Memory B cell (primary cell): Measurements from ENCODE around the gene F11.
"Not testable (repeated sequence)": the region's sequence is repeated elsewhere in the genome, so short reads cannot be mapped to it uniquely, and the experiment has no call there.

ENCODE experiments used
- ATAC-seq: fragments of 150-1000 bp; cut with Tn5 transposase; 2 replicates; pipeline ENCODE4 v1.10.0; 2021; ENCODE audit warnings: low read depth, mild to moderate bottlenecking, moderate library complexity
- DNase-seq, 2 donors: peaks; one replicate each; pipeline ENCODE4 v3.0.0; 2022; ENCODE audit warnings: low spot score in 2 of 2
- H3K27ac Mint-ChIP-seq: one replicate; pipeline ENCODE4 v1.8.0; 2022; ENCODE audit warnings: mild to moderate bottlenecking, moderate library complexity, mixed read lengths
- H3K27me3 Mint-ChIP-seq: one replicate; pipeline ENCODE4 v1.8.0; 2022; ENCODE audit warnings: mixed read lengths
- H3K36me3 Mint-ChIP-seq: one replicate; pipeline ENCODE4 v1.8.0; 2022; ENCODE audit warnings: mild to moderate bottlenecking, mixed read lengths
- H3K4me1 Mint-ChIP-seq: one replicate; pipeline ENCODE4 v1.8.0; 2022; ENCODE audit warnings: mixed read lengths
- H3K4me3 Mint-ChIP-seq: one replicate; pipeline ENCODE4 v1.8.0; 2022; ENCODE audit warnings: mild to moderate bottlenecking, moderate library complexity, mixed read lengths
- H3K9me3 Mint-ChIP-seq: one replicate; pipeline ENCODE4 v1.8.0; 2022; ENCODE audit warnings: mixed read lengths

F11 gene

GRCh38 chr4:186265250-186265649 is 739 bp upstream of the F11 start:
- H3K36me3 Mint-ChIP-seq, DNase-seq, H3K9me3 Mint-ChIP-seq, H3K27ac Mint-ChIP-seq, H3K4me1 Mint-ChIP-seq, ATAC-seq, H3K27me3 Mint-ChIP-seq, H3K4me3 Mint-ChIP-seq: not testable (repeated sequence)

- no peaks in the 10 kb centered on the region for H3K36me3 Mint-ChIP-seq
- peaks cover 7% of the 10 kb centered on the region for H3K27me3 Mint-ChIP-seq
- no peak overlapping the region for H3K27ac Mint-ChIP-seq
- no peak for ATAC-seq
- H3K9me3 Mint-ChIP-seq, result peaks cover 1% of the 10 kb centered on the region
- H3K4me3 Mint-ChIP-seq, result no peak overlapping the region
- DNase-seq, result no peak
- no peaks in the 10 kb centered on the region for H3K4me1 Mint-ChIP-seq
Observed at GRCh38 chr4:186266729-186267456, 904 bp downstream of the F11 start.

GRCh38 chr4:186271081-186271678 is 5.2 kb downstream of the F11 start:
- ATAC-seq (no peak), DNase-seq (no peak)
- Mint-ChIP-seq H3K27me3 (peaks cover 6% of the 10 kb centered on the region), H3K4me3 (no peak overlapping the region), H3K36me3 (no peaks in the 10 kb centered on the region), H3K27ac (no peak overlapping the region), H3K9me3 (peaks cover 1% of the 10 kb centered on the region), H3K4me1 (no peaks in the 10 kb centered on the region)

GRCh38 chr4:186272699-186273391 is 6.9 kb downstream of the F11 start:
- peaks cover 3% of the 10 kb centered on the region for H3K27me3 Mint-ChIP-seq
- H3K36me3 Mint-ChIP-seq, result no peaks in the 10 kb centered on the region
- no peak for DNase-seq
- ATAC-seq, result no peak
- no peak overlapping the region for H3K27ac Mint-ChIP-seq
- no peaks in the 10 kb centered on the region for H3K4me1 Mint-ChIP-seq
- peaks cover 1% of the 10 kb centered on the region for H3K9me3 Mint-ChIP-seq
- no peak overlapping the region for H3K4me3 Mint-ChIP-seq

GRCh38 chr4:186273392-186273789 is 7.4 kb downstream of the F11 start:
- H3K27me3 Mint-ChIP-seq, H3K9me3 Mint-ChIP-seq, H3K36me3 Mint-ChIP-seq, ATAC-seq, H3K4me3 Mint-ChIP-seq, DNase-seq, H3K4me1 Mint-ChIP-seq, H3K27ac Mint-ChIP-seq: not testable (repeated sequence)

GRCh38 chr4:186283311-186283710 is 17.3 kb downstream of the F11 start:
- Mint-ChIP-seq H3K9me3 (no peaks in the 10 kb centered on the region), H3K4me3 (no peak overlapping the region), H3K4me1 (no peaks in the 10 kb centered on the region), H3K27me3 (peaks cover 4% of the 10 kb centered on the region), H3K36me3 (no peaks in the 10 kb centered on the region), H3K27ac (no peak overlapping the region)
- DNase-seq (no peak), ATAC-seq (no peak)

- DNase-seq (no peak), ATAC-seq (no peak)
- Mint-ChIP-seq H3K27ac (no peak overlapping the region), H3K9me3 (no peaks in the 10 kb centered on the region), H3K27me3 (peaks cover 4% of the 10 kb centered on the region), H3K4me3 (no peak overlapping the region), H3K4me1 (no peaks in the 10 kb centered on the region), H3K36me3 (no peaks in the 10 kb centered on the region)
Observed at GRCh38 chr4:186285147-186285546, 19.2 kb downstream of the F11 start.

GRCh38 chr4:186286581-186286980 is 20.6 kb downstream of the F11 start:
- no peak for DNase-seq
- no peaks in the 10 kb centered on the region for H3K4me1 Mint-ChIP-seq

GRCh38 chr4:186291256-186291890 is 25.4 kb downstream of the F11 start:
- peaks cover 6% of the 10 kb centered on the region for H3K27me3 Mint-ChIP-seq

More at GRCh38 chr4:186286581-186286980, 20.6 kb downstream of the F11 start:
- H3K36me3 Mint-ChIP-seq, result no peaks in the 10 kb centered on the region
- no peak overlapping the region for H3K4me3 Mint-ChIP-seq
- peaks cover 4% of the 10 kb centered on the region for H3K27me3 Mint-ChIP-seq
- H3K9me3 Mint-ChIP-seq, result no peaks in the 10 kb centered on the region
- H3K27ac Mint-ChIP-seq, result no peak overlapping the region
- no peak for ATAC-seq

GRCh38 chr4:186294160-186294559 is 28.2 kb downstream of the F11 start:
- peaks cover 3% of the 10 kb centered on the region for H3K9me3 Mint-ChIP-seq
- no peak overlapping the region for H3K27ac Mint-ChIP-seq
- DNase-seq (no peak), ATAC-seq (no peak)
- peaks cover 9% of the 10 kb centered on the region for H3K27me3 Mint-ChIP-seq
- peaks cover 4% of the 10 kb centered on the region for H3K4me1 Mint-ChIP-seq
- H3K36me3 Mint-ChIP-seq, result no peaks in the 10 kb centered on the region
- no peak overlapping the region for H3K4me3 Mint-ChIP-seq

More at GRCh38 chr4:186291256-186291890, 25.4 kb downstream of the F11 start:
- no peaks in the 10 kb centered on the region for H3K4me1 Mint-ChIP-seq
- DNase-seq (no peak), ATAC-seq (no peak)
- H3K36me3 Mint-ChIP-seq, result no peaks in the 10 kb centered on the region
- no peak overlapping the region for H3K4me3 Mint-ChIP-seq
- no peaks in the 10 kb centered on the region for H3K9me3 Mint-ChIP-seq
- H3K27ac Mint-ChIP-seq, result no peak overlapping the region

- Mint-ChIP-seq H3K4me3 (no peak overlapping the region), H3K4me1 (peaks cover 4% of the 10 kb centered on the region)
Observed at GRCh38 chr4:186296481-186296880, 30.5 kb downstream of the F11 start.

GRCh38 chr4:186297013-186297645 is 31.1 kb downstream of the F11 start:
- no peaks in the 10 kb centered on the region for H3K36me3 Mint-ChIP-seq
- no peak overlapping the region for H3K4me3 Mint-ChIP-seq
- H3K27me3 Mint-ChIP-seq, result peaks cover 9% of the 10 kb centered on the region
- DNase-seq, result peak in 1 of 2 donors; percentile 4
- no peak for ATAC-seq
- H3K9me3 Mint-ChIP-seq, result peaks cover 3% of the 10 kb centered on the region
- H3K27ac Mint-ChIP-seq, result no peak overlapping the region
- peaks cover 4% of the 10 kb centered on the region for H3K4me1 Mint-ChIP-seq

More at GRCh38 chr4:186296481-186296880, 30.5 kb downstream of the F11 start:
- peaks cover 9% of the 10 kb centered on the region for H3K27me3 Mint-ChIP-seq
- H3K27ac Mint-ChIP-seq, result no peak overlapping the region
- DNase-seq (no peak), ATAC-seq (no peak)
- no peaks in the 10 kb centered on the region for H3K36me3 Mint-ChIP-seq
- peaks cover 3% of the 10 kb centered on the region for H3K9me3 Mint-ChIP-seq

- no peak overlapping the region for H3K27ac Mint-ChIP-seq
- H3K36me3 Mint-ChIP-seq, result no peaks in the 10 kb centered on the region
- ATAC-seq, result no peak
- peaks cover 3% of the 10 kb centered on the region for H3K9me3 Mint-ChIP-seq
- no peak overlapping the region for H3K4me3 Mint-ChIP-seq
- H3K4me1 Mint-ChIP-seq, result peaks cover 4% of the 10 kb centered on the region
- peak in 1 of 2 donors; percentile 10 for DNase-seq
- peaks cover 9% of the 10 kb centered on the region for H3K27me3 Mint-ChIP-seq
Observed at GRCh38 chr4:186298031-186298647, 32.1 kb downstream of the F11 start.
